Umbilical cord (tissue), 2 donors: ENCODE measurements around the gene SNX3. TPM values are rescaled to one million over a fixed set of nuclear protein-coding genes. Genes with fewer than 3 reads are reported as not detected.
"Not testable (repeated sequence)": the region's sequence is repeated elsewhere in the genome, so short reads cannot be mapped to it uniquely, and the experiment has no call there.

Source experiments
- DNase-seq: peaks from one replicate; pipeline ENCODE4 v3.0.0-alpha.2; 2015; ENCODE audit warnings: low spot score
- total RNA-seq: library from RNA; depleted of rRNA; stranded (reverse); fragments of >200 nt; gene quantifications from one replicate; pipeline ENCODE4 v1.2.3, GENCODE V29; 2014; ENCODE audit warnings: low replicate concordance; ENCODE audit not compliant: insufficient read depth

Gene SNX3
- total RNA-seq: 185 TPM

GRCh38 chr6:108260809-108261569, at the start of gene SNX3:
SNX3 (minus strand) TSS chr6:108261040; CDS start chr6:108260921, 119 bp downstream.
- DNase-seq: peak; percentile 98

- DNase-seq: no peak
Measured at GRCh38 chr6:108309844-108310243, 49.0 kb upstream of the SNX3 start.

GRCh38 chr6:108308641-108309040, 47.8 kb upstream of the SNX3 start:
- DNase-seq: not testable (repeated sequence)

- DNase-seq: no peak
Measured at GRCh38 chr6:108304646-108305045, 43.8 kb upstream of the SNX3 start.

- DNase-seq: no peak
Measured at GRCh38 chr6:108302386-108302785, 41.5 kb upstream of the SNX3 start.

GRCh38 chr6:108295676-108296075, 34.8 kb upstream of the SNX3 start:
- DNase-seq: no peak

GRCh38 chr6:108294727-108295625, 34.1 kb upstream of the SNX3 start, which contains the start of gene AFG1L:
AFG1L (plus strand) TSS chr6:108295054; CDS start chr6:108295080, 26 bp downstream.
- DNase-seq: peak; percentile 95

- DNase-seq: no peak
Measured at GRCh38 chr6:108294297-108294726, 33.5 kb upstream of the SNX3 start.

GRCh38 chr6:108293527-108294296, 32.9 kb upstream of the SNX3 start:
- DNase-seq: peak; percentile 1

GRCh38 chr6:108292561-108292960, 31.7 kb upstream of the SNX3 start:
- peak; percentile 4 for DNase-seq

GRCh38 chr6:108291091-108291490, 30.3 kb upstream of the SNX3 start:
- no peak for DNase-seq

GRCh38 chr6:108288742-108289141, 27.9 kb upstream of the SNX3 start:
- no peak for DNase-seq

- DNase-seq: no peak
Measured at GRCh38 chr6:108287373-108287772, 26.5 kb upstream of the SNX3 start.

- DNase-seq: no peak
Measured at GRCh38 chr6:108286366-108286765, 25.5 kb upstream of the SNX3 start.

- no peak for DNase-seq
Measured at GRCh38 chr6:108285381-108285780, 24.5 kb upstream of the SNX3 start.

GRCh38 chr6:108277831-108278230, 17.0 kb upstream of the SNX3 start:
- no peak for DNase-seq

- no peak for DNase-seq
Measured at GRCh38 chr6:108277295-108277694, 16.5 kb upstream of the SNX3 start.

GRCh38 chr6:108275976-108276375, 15.1 kb upstream of the SNX3 start:
- DNase-seq: no peak

GRCh38 chr6:108274546-108274945, 13.7 kb upstream of the SNX3 start:
- DNase-seq: no peak

GRCh38 chr6:108269955-108270354, 9.1 kb upstream of the SNX3 start:
- not testable (repeated sequence) for DNase-seq

- DNase-seq: no peak
Measured at GRCh38 chr6:108268845-108269244, 8.0 kb upstream of the SNX3 start.

- DNase-seq: no peak
Measured at GRCh38 chr6:108263371-108263770, 2.5 kb upstream of the SNX3 start.
